HepG2 (cell line): Measurements from ENCODE around the gene CYP2A6. TPM values are rescaled to one million over a fixed set of nuclear protein-coding genes. Genes with fewer than 3 reads are reported as not detected.

Experiments used
- DPF2 ChIP-seq: sonication (generic); formaldehyde crosslinking; IDR thresholded peaks from 2 replicates; pipeline ENCODE4 v1.4.0; 2020; ENCODE audit warnings: mild to moderate bottlenecking, low read depth, missing genetic modification reagents, borderline replicate concordance
- HDAC2 ChIP-seq: sonication (generic); formaldehyde crosslinking; IDR thresholded peaks from 2 replicates; pipeline ENCODE4 v1.4.0; 2020; ENCODE audit warnings: missing genetic modification reagents
- KAT7 ChIP-seq: IDR thresholded peaks from 2 replicates; pipeline ENCODE4 v1.6.1; 2018; ENCODE audit warnings: borderline replicate concordance, missing compliant biosample characterization
- PAXIP1 ChIP-seq: sonication (generic); formaldehyde crosslinking; conservative IDR thresholded peaks from 2 replicates; pipeline ENCODE4 v1.4.0; 2020; ENCODE audit warnings: mild to moderate bottlenecking, missing genetic modification reagents, moderate library complexity
- TFAP4 ChIP-seq: sonication (generic); IDR thresholded peaks from 2 replicates; pipeline ENCODE4 v1.6.1; 2016; ENCODE audit warnings: low read depth, borderline replicate concordance
- ZNF432 ChIP-seq: sonication (generic); formaldehyde crosslinking; IDR thresholded peaks from 2 replicates; pipeline ENCODE4 v1.5.0; 2020; ENCODE audit warnings: missing genetic modification reagents, mild to moderate bottlenecking, borderline replicate concordance
- ZNF496 ChIP-seq: sonication (generic); formaldehyde crosslinking; IDR thresholded peaks from 2 replicates; pipeline ENCODE4 v1.8.1; 2023; ENCODE audit warnings: mild to moderate bottlenecking, moderate library complexity, missing genetic modification reagents; ENCODE audit not compliant: insufficient replicate concordance
- ZNF558 ChIP-seq: sonication (generic); formaldehyde crosslinking; IDR thresholded peaks from 2 replicates; pipeline ENCODE4 v1.9.0; 2022; ENCODE audit warnings: mild to moderate bottlenecking, missing genetic modification reagents, borderline replicate concordance
- polyA plus RNA-seq, 8 experiments: library from polyadenylated mRNA; depleted of rRNA in 3 of 8; stranded (reverse) in 7 of 8; unstranded in 1 of 8; fragments of >200 nt; fragmentation: Illumina TruSeq in 4 of 8; extraction: Trizol in 4 of 8; gene quantifications; 2 replicates each; pipeline versions ENCODE4 v1.2.1 to v1.2.3, GENCODE V29; 2011 to 2016; ENCODE audit warnings: low read depth in 4 of 8, missing spikeins in 1 of 8, mixed read lengths in 1 of 8; ENCODE audit not compliant: insufficient read depth in 1 of 8
- total RNA-seq, 5 experiments: library from RNA; depleted of rRNA; stranded (reverse); fragments of >200 nt; fragmentation: Illumina TruSeq; extraction: Trizol; gene quantifications; 2 replicates each; pipeline ENCODE4 v1.2.3, GENCODE V29; 2016; ENCODE audit warnings: low read depth in 1 of 5

The CYP2A6 gene
- total and polyA plus RNA-seq, 2 of the 13 experiments (the other 11 are each of a cell fraction or from before 2014, with no cell fraction given), result not detected

- no peak for TF ChIP-seq TFAP4
- TF ChIP-seq KAT7, result no peak
- no peak for TF ChIP-seq ZNF432 (CRISPR knock-in tag)
- no peak for TF ChIP-seq HDAC2
- TF ChIP-seq ZNF558 (CRISPR knock-in tag), result no peak
- TF ChIP-seq PAXIP1 (CRISPR knock-in tag), result peak; percentile 12; the same call in 1 of the 2 replicates
- no peak for TF ChIP-seq ZNF496 (CRISPR knock-in tag)
- TF ChIP-seq DPF2, result no peak
Measured at GRCh38 chr19:40798683-40799557, 51.3 kb downstream of the CYP2A6 start, which contains the start of gene EGLN2 (continued).
